Middle frontal gyrus (tissue), 1 donor: ENCODE measurements around the gene IL10RA.
"Not testable (repeated sequence)": the region's sequence is repeated elsewhere in the genome, so short reads cannot be mapped to it uniquely, and the experiment has no call there.

ENCODE experiments used
- DNase-seq: peaks from one replicate; pipeline ENCODE4 v3.0.0-alpha.2; 2015; ENCODE audit warnings: low spot score; ENCODE audit errors: extremely low spot score

The IL10RA gene

DNA sequence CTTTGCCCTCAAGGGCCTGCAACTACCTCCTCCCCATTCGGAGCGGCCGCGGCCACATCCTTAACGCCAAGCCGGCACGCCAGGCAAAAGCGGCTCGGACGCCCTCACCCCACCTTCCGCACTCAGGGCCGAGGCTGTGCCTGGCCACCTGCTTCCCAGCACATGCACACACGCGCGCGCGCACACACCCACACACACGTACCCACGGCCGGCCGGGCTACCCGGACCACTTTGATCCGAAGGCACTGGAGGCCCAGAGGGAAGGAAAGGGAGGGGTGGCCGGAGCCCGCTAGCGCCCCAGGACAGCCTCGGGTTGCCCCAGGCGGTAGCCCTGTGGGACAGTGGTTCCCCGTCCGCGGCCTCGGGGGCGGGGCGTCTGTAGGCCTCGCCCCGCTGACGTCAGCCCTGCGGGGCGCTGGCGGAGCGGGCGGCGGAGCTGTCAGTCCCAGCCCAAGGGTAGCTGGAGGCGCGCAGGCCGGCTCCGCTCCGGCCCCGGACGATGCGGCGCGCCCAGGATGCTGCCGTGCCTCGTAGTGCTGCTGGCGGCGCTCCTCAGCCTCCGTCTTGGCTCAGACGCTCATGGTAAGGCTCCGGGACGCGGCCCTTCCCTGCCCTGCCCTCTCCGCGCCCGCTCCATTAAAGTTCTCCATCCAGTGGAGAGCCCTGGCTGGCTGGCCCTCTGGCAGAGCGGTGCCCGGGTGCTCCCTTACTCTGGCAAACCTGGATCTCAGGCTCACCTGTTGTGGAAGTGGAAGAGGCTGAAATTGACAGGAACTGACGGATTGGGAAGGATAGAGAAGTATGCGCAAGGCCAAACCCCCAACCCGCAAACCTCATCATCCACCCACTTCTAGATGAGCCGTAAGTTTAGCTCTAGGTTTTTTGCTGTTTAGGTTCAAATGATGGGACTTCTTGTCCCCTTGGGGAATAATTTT lies at the start of gene IL10RA:
Gene IL10RA, plus strand, starts transcription at position 442 of the 935 bp plus-strand sequence. Its CDS starts 74 bp downstream, at position 516.
- peak; percentile 42 for DNase-seq

DNA sequence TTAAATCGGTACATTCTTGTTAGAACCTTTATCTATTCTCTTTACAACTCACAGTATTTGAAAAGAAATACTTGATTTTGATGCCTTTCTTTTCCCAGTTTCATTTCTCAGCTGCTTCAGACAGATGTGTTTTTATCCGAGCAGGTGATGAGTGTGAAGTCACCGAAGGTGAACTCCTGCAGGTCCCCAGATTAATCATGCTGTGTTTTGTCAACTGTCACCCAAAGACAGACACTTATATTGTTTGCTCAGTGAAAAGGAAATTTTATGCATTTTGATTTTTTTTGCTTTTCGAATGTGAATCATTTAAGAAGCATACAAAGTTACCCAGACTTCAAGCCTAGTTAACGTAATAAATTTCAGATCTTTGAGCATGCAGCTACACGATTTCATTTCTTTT lies 49.2 kb upstream of the IL10RA start:
- no peak for DNase-seq

DNA sequence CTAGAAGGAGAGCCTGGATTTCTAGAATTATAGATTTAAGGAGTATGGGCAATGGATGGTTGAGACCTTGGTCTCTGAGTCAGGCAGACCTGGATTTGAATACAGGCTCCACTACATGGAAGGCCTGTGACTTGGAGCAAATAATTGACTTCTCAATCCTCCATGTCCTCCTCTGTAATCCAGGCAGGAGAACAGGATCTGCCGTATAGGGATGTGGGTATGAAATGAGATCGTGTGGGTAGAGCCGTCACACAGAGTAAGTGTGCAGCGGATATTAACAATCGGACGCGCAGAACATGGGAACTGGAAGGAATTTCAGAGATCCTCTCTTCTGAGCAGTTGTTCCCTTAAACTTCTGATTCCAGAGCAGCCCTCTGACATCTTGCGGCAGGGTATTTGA lies 45.5 kb upstream of the IL10RA start:
- no peak for DNase-seq

DNA sequence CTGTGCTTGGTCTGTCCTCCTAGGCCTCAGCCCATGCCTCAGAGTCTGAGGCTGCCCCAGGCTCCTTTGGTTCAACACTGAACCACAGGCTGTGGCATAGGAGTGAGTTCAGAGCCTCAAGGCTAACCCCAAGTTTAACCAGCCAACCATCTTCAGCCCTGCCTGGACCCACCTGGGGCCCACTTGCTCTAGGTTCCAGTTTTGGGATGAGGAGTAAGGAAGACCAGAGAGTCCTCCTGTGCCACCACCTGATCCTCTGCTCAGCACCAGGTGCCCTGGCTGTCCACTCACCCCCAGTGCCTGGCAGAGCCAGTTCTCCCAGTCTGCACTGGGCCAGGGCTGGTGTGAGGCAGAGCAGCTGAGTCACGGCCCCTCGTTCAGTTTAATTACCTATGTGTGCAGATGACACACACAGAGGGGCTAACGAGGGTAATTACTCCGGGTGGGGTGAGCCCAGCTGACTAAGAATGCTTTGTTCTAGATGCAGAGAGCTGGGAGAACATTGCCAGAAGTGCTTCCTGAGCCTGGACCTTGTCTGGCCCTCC lies 45.0 kb upstream of the IL10RA start:
- no peak for DNase-seq

DNA sequence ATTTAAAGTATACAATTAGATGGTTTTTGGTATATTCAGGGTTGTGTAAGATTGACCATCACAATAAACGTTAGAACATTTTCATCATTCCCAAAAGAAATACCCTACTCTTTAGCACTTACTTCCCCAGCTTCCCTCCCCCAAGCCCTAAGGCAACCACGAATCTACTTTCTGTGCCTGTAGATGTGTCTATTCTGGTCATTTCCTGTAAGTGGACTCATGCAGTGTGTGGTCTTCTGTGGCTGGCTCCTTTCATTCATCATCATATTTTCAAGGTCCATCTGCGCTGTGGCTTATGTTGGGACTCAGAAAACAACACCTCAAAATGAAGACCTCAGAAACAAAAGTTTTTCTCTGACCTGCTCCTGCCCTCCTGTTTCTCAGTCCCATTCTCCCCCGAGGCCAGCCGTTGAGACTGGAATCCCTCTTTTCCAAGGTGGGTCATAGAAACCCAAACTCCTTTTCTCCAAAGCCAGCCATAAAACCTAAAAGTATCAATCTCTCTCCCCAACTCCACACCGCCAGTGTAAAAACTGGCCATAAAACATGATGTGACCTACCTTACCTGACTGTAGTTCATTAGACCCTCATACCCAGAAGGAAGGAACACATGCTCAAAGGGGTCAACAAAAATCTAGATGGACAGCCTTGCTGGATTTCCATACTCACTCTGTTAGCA lies 44.1 kb upstream of the IL10RA start:
- no peak for DNase-seq

DNA sequence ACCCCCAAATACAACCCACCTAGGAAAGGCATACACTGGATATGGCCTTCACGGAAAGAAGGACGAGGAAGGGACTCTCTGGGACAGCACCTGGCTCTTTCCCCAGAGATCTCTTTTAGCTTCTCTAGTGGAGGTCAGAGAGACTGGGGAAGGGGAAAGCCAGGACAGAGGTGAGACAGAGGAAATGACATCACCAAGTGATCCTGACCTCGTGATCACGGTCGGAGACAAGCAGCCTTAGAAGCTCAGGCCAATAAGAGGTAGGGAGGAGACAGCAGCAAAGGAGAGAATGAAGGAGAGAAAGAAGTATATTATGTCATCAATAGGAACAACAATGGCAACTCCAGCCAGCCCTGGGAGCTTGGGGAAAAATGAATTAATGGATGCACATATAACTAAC lies 41.6 kb upstream of the IL10RA start:
- no peak for DNase-seq

DNA sequence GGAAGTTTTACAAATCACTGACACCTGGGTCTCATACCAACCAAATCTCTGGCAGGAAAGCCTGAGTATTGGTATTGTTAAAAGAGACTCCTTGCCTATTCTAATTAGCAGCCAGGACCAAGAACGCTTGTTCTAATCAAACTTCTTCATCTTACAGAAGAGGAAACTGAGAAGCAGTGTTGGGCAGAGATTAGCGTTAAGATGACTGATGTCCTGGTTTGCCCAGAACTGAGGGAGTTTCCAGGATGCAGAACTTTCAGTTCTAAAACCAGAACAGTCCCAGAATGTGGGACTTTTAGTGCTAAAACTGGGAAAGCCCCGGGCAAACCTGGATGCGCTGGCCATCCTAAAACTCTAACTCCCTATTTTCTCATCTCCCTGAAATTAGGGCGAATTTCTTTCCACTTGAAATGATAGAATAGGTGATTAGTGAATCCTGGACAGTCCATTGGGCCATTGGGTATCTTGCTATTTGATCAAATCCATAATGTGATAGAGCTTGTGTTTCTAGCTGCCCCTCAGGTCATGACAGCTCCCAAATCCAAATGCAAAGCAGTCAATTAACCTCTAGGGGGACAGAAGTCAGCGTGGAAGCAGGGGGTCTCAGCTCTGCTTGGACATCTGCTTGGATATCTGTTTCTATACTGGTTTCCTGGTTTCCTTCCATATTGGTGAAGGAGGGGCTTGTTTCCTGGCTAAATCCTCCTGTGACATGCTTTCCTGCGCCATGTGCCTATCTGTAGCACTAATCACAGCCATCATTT lies 41.0 kb upstream of the IL10RA start:
- DNase-seq = no peak

DNA sequence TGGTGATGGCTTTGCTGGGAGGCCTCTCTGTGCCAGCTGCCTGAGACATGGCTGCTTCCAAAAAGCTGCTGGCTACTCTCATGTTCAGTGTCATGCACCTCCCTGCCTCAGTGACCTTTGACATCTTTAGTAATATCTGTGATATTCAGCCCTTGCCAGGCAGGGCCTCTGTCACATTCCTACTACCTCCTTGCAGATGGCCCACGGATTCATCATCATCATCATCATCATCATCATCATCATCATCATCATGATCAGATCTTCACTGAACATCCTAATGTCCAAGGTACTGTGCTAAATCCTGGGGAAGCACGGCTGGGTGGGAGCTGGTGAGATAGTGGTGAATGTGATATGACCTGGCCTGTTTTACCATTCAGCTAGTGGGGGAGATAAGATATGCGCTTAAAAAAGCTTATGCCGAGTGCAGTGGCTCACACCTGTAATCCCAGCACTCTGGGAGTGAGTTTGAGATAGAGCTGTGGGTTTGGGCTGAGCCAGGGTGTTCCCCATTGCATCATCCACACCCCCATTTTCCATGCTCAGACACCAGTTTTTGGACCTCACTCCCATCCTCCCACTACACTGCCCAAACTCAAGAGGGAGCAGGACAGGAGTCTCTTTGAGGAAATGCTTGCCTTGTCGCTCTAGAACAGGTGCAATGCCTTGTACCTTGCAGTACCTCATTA lies 39.9 kb upstream of the IL10RA start:
- DNase-seq = no peak

DNA sequence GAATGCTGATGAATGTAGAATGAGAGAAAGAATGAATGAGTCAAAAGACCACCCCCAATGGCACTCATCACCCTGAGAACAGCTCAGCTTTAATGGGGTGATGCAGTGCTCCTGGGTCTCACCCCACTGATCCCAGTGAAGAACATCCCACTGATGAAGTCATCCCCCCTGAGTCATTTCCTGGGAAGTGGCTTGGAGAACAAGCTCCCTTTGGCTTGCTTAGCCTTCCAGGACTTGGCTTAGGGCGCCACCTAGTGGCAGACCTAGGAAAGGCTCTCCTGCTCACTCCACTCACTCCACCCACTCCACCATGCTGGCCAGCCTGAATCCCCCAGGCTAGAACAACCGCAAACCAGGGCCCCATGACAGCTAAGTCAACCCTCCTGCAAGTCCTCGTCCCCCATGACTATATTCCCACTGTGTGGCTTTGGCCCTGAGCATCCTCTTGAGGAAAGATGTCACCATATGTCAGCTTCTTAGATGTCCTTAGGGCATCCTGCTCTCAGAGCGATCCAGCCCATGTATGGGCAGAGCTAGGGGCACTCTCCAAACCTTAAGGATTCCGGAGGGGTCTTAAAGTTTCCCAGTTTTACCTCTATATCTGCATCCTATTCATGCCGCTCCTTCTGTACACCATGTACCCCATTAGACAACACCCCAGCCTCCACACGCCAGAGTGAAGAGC lies 39.2 kb upstream of the IL10RA start:
- DNase-seq = peak; percentile 82

DNA sequence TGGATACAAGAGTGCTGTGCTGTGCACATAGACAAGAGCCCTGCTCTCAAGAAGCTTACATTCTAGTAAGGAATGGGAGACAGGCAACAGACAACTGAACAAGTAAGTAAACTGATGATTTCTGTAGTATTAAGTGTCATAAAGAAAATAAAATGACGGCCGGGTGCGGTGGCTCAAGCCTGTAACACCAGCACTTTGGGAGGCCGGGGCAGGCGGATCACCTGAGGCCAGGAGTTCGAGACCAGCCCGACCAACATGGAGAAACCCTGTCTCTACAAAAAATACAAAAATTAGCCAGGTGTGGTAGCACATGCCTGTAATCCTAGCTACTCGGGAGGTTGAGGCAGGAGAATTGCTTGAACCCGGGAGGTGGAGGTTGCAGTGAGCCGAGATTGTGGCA lies 38.4 kb upstream of the IL10RA start:
- not testable (repeated sequence) for DNase-seq

DNA sequence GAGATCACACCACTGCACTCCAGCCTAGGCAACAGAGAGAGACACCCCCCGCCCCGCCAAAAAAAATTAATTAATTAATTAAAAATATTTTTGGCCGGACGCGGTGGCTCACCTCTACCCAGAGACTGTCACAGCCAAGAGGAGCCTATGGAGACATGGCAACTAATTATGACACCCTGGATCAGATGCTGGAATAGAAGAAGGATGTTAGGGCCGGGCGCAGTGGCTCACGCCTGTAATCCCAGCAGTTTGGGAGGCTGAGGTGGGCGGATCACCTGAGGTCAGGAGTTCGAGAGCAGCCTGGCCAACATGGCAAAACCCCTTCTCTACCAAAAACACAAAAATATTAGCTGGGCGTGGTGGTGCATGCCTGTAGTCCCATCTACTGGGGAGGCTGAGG lies 37.7 kb upstream of the IL10RA start:
- DNase-seq = not testable (repeated sequence)

DNA sequence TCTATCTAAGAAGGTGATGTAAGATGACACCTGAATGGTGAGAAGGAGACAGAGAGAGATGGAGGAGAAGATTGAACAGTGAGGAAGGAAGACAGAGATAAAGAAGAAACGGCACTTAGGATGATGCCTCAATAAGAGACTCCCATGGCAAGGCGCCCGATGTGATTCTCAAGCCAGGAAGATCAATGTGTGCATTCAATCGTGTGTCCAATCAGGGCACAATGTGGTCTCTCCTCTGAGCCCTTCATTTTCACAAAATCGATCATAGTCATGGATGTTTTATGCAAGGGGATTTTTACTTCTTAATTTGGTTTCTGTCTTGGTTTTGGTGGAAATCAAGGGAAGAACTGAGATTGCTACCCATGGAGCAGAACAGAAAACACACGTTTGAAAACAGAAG lies 37.1 kb upstream of the IL10RA start:
- no peak for DNase-seq

DNA sequence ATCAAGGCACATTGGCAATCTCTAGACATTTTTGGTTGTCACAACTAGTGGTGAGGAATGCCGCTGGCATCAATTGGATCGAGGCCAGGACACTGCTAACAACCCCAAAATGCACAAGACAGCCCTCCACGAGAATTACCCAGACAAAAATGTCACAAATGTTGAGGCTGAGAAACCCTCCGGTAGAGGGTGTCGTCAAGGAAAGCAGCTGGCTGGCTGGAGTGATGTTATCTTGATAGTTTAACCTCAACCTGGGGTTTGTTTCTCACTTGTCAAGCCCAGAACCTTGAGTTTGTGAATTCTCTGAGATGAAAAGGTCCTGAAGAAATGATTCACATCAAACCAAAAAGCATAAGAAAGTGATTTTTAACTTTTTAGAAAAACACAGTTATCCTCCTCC lies 35.9 kb upstream of the IL10RA start:
- DNase-seq = no peak

DNA sequence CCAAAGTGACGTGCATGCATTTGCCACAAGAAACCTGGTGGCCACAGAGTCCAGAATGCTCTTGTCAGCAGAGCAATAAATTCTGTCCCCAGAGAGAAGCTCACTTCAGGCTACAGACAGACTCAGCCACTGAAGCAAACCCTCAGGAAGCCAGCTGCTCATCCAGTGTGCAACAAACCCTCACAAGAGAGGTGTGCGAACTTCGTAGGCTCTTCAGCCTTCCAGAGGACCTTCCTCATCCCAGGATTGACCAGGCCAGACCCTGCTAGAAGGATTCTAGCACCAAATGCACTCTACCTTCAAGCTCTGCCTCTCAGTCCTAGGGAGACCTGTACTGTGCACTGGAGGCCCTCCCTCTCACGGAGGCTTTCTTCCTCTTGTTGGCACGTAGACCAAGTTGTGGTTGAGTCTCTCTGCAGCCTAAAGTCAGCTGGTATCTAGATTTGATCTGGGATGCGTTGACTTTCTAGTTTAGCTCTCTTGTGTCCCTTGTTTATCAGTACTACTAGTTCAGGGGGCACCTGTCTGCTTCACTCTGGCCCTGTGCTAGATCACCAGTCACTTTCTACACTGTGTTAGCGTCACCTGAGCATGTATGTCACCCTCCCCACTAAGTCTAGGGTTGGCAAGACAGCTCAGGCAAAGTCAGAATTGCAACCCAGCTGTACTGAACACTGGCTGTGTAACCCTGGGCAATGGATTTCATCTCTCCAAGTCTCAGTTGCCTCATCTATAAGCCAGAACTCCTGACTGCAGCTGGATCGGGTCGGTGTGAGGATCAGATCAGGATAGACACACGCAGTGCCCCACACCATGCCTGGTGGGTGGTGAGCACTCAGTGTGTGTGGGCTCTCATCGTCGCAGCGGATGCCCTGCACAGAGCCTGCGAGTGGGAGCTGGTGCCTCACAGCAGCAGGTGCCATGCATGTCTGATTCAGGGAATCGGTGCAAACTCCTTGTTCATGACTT lies 34.9 kb upstream of the IL10RA start:
- DNase-seq = no peak

DNA sequence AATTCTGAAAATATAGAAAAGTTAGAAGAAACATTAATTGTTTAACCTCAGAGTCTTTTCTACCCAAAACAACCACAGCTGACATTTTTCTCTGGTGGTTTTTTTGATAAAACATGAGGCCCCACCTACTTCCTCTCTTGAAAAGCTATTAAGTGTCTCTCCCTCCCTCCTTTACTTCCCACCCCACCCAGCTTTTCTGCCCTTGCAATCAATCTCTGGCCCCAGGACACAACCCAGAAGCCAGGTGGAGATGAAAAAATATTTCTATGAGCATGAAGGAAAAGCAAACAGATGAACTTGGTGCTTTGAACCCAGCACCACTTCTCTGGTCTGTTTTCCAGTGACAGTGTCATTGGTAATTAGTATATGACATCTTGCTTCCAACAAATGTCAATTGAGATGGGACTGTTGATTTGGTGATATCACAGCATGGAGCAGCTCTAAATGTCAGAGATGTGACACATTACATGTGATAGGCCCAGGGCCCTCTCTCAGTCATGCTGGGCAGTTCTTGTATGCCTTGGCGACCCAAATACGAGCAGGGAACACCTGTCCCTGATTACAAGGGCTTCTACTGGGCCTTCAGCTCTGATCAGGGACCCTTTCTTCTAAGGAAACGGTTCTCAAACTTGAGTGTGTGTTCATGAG lies 33.0 kb upstream of the IL10RA start:
- DNase-seq = no peak

DNA sequence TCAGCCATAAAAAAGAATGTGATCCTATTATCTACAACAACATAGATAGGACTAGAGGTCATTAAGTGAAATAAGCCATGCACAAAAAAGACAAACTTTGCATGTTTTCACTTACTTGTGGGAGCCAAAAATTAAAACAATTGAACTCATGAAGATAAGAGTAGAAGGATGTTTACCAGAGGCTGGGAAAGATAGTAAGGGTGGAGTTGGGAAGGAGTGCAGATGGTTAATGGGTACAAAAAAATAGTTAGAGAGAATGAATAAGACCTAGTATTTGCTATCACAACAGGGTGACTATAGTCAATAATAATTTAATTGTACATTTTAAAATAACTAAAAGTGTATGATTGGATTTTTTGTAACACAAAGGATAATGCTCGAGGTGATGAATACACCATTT lies 27.2 kb upstream of the IL10RA start:
- no peak for DNase-seq

DNA sequence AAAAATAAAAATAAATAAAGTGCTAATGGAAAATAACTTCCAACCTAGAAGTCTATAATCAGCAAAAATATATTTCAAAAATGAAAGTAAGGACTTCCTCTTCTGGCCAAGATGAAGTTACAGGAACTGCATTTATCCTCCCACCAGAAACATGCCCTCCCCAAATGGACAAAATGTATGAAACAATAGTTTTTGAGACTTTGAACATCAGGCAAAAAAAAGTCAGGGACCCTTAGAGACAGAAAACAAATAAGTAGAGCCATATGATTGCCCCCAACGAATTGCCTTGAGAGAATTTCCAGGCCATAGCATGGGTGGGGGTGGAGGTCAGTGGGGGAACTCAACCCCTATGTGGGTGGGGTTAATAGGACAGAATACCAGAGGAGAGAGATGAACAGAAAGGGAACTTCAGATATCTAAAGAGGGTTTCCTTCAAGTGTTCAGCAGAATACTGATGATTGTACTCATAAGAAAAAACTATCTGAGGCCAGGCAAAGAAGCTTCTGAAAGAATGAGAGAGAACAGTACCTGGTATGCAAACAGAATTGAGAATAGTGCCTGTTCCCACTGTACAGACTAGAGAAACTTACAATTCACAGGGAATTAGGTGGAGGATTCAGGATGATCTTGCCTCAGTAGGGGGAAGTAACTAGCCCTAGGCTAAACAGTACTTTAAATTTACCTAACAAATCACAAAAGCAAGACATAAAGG lies 26.6 kb upstream of the IL10RA start:
- no peak for DNase-seq

DNA sequence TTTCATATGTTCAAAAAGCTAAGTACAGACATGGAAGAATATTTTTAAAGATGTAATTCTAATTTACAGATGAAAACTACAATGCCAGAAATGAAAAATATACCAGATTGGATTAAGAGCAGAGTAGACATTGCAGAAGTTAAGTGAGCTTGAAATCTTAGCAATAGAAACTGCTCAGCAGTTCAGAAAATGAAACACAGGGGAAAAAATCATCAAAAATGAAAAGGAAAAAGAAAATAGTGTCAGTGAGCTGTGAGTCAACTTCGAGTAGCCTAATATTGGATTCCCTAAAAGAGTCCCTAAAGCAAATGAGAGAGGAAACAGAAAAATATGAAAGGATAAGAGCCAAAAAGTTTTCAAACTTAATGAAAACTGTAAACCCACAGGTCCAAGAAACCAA lies 25.8 kb upstream of the IL10RA start:
- no peak for DNase-seq
